Activated CD4-positive, alpha-beta T cell treated with anti-CD3 and anti-CD28 coated beads, Interleukin-2, amount 10 ng/mL, durations not matched to agents 24 days and 14 days (primary cell): ENCODE data around the gene TTC16. TPM values are rescaled to one million over a fixed set of nuclear protein-coding genes. Genes with fewer than 3 reads are reported as not detected.
A peak's percentile ranks its signal among the peaks of the same experiment; 100 is the strongest.
"Not testable (repeated sequence)": the region's sequence is repeated elsewhere in the genome, so short reads cannot be mapped to it uniquely, and the experiment has no call there.

Experiments used
- DNase-seq: peaks from one replicate; pipeline ENCODE4 v3.0.0; 2022
- H3K27ac Mint-ChIP-seq: one replicate; pipeline ENCODE4 v1.8.0; 2022; ENCODE audit warnings: mild to moderate bottlenecking, mixed read lengths
- H3K27me3 Mint-ChIP-seq: one replicate; pipeline ENCODE4 v1.8.0; 2022; ENCODE audit warnings: mixed read lengths
- H3K36me3 Mint-ChIP-seq: one replicate; pipeline ENCODE4 v1.8.0; 2022; ENCODE audit warnings: low read depth, mild to moderate bottlenecking, mixed read lengths
- H3K4me1 Mint-ChIP-seq: one replicate; pipeline ENCODE4 v1.8.0; 2021; ENCODE audit warnings: mixed read lengths
- H3K4me3 Mint-ChIP-seq: one replicate; pipeline ENCODE4 v1.8.0; 2022; ENCODE audit warnings: mild to moderate bottlenecking, moderate library complexity, mixed read lengths
- H3K9me3 Mint-ChIP-seq: one replicate; pipeline ENCODE4 v1.8.0; 2021; ENCODE audit warnings: mixed read lengths
- intact Hi-C: fragments of 100-400 bp; cut with micrococcal nuclease; formaldehyde crosslinking; loops from one replicate; pipeline ENCODE4 v1.15.1; 2023
- total RNA-seq: library from RNA; stranded (reverse); gene quantifications from 2 replicates; pipeline ENCODE4 v1.2.3, GENCODE V29; 2022

TTC16 gene
- total RNA-seq, 1 donor from 2014 or later, result not detected

GRCh38 chr9:127751269-127752054 lies 35.6 kb downstream of the TTC16 start:
- peaks cover 42% of the 10 kb centered on the region for H3K36me3 Mint-ChIP-seq
- DNase-seq, result no peak

GRCh38 chr9:127753148-127753547 lies 37.3 kb downstream of the TTC16 start:
- intact Hi-C loops, result no loop called here
- Mint-ChIP-seq H3K27me3 (no peaks in the 10 kb centered on the region), H3K27ac (no peak overlapping the region), H3K4me3 (no peak overlapping the region), H3K36me3 (peaks cover 29% of the 10 kb centered on the region), H3K9me3 (no peaks in the 10 kb centered on the region), H3K4me1 (peaks cover 2% of the 10 kb centered on the region)
- DNase-seq, result no peak

More at GRCh38 chr9:127751269-127752054, 35.6 kb downstream of the TTC16 start:
- Mint-ChIP-seq H3K4me1 (peaks cover 6% of the 10 kb centered on the region), H3K9me3 (no peaks in the 10 kb centered on the region), H3K4me3 (no peak overlapping the region), H3K27me3 (no peaks in the 10 kb centered on the region), H3K27ac (no peak overlapping the region)
- intact Hi-C loops, result no loop called here

- Mint-ChIP-seq H3K36me3 (peaks cover 29% of the 10 kb centered on the region), H3K27me3 (no peaks in the 10 kb centered on the region), H3K27ac (no peak overlapping the region), H3K4me1 (peaks cover 4% of the 10 kb centered on the region), H3K4me3 (no peak overlapping the region), H3K9me3 (no peaks in the 10 kb centered on the region)
- intact Hi-C loops, result no loop called here
- no peak for DNase-seq
Observed at GRCh38 chr9:127753622-127754021, 37.7 kb downstream of the TTC16 start.

- H3K27ac Mint-ChIP-seq, result no peak overlapping the region
- intact Hi-C loops, result no loop called here
- DNase-seq, result no peak
- H3K4me1 Mint-ChIP-seq, result peaks cover 7% of the 10 kb centered on the region
- H3K9me3 Mint-ChIP-seq, result no peaks in the 10 kb centered on the region
- H3K36me3 Mint-ChIP-seq, result peaks cover 29% of the 10 kb centered on the region
- no peaks in the 10 kb centered on the region for H3K27me3 Mint-ChIP-seq
- no peak overlapping the region for H3K4me3 Mint-ChIP-seq
Observed at GRCh38 chr9:127754099-127755060, 38.5 kb downstream of the TTC16 start.

GRCh38 chr9:127755061-127756060 lies 39.5 kb downstream of the TTC16 start:
- peaks cover 26% of the 10 kb centered on the region for H3K36me3 Mint-ChIP-seq
- no peaks in the 10 kb centered on the region for H3K9me3 Mint-ChIP-seq
- intact Hi-C loops, result no loop called here
- H3K27ac Mint-ChIP-seq, result no peak overlapping the region
- peaks cover 7% of the 10 kb centered on the region for H3K4me1 Mint-ChIP-seq
- no peak overlapping the region for H3K4me3 Mint-ChIP-seq
- no peaks in the 10 kb centered on the region for H3K27me3 Mint-ChIP-seq
- DNase-seq, result no peak

- Mint-ChIP-seq H3K4me1 (peaks cover 7% of the 10 kb centered on the region), H3K4me3 (no peak overlapping the region)
- intact Hi-C loops, result no loop called here
Observed at GRCh38 chr9:127756233-127756632, 40.4 kb downstream of the TTC16 start.

GRCh38 chr9:127756776-127757175 lies 40.9 kb downstream of the TTC16 start:
- H3K4me3 Mint-ChIP-seq, DNase-seq, H3K9me3 Mint-ChIP-seq, intact Hi-C loops, H3K27me3 Mint-ChIP-seq, H3K27ac Mint-ChIP-seq, H3K4me1 Mint-ChIP-seq: not testable (repeated sequence)
- H3K36me3 Mint-ChIP-seq, result peaks cover 20% of the 10 kb centered on the region

More at GRCh38 chr9:127756233-127756632, 40.4 kb downstream of the TTC16 start:
- H3K27ac Mint-ChIP-seq, result no peak overlapping the region
- H3K36me3 Mint-ChIP-seq, result peaks cover 24% of the 10 kb centered on the region
- no peaks in the 10 kb centered on the region for H3K9me3 Mint-ChIP-seq
- H3K27me3 Mint-ChIP-seq, result no peaks in the 10 kb centered on the region
- DNase-seq, result no peak

- peak overlapping the region; percentile 71 for H3K27ac Mint-ChIP-seq
Observed at GRCh38 chr9:127758843-127759242, 43.0 kb downstream of the TTC16 start.

GRCh38 chr9:127761061-127761460 lies 45.2 kb downstream of the TTC16 start:
- Mint-ChIP-seq H3K4me1 (peaks cover 29% of the 10 kb centered on the region), H3K4me3 (no peak overlapping the region), H3K27me3 (no peaks in the 10 kb centered on the region), H3K27ac (no peak overlapping the region), H3K36me3 (peaks cover 40% of the 10 kb centered on the region), H3K9me3 (no peaks in the 10 kb centered on the region)
- intact Hi-C loops, result no loop called here
- DNase-seq, result no peak

More at GRCh38 chr9:127758843-127759242, 43.0 kb downstream of the TTC16 start:
- Mint-ChIP-seq H3K4me1 (peaks cover 15% of the 10 kb centered on the region), H3K27me3 (no peaks in the 10 kb centered on the region), H3K9me3 (no peaks in the 10 kb centered on the region), H3K4me3 (no peak overlapping the region), H3K36me3 (peaks cover 27% of the 10 kb centered on the region)
- intact Hi-C loops, result no loop called here
- DNase-seq, result no peak

- Mint-ChIP-seq H3K27ac (no peak overlapping the region), H3K36me3 (peaks cover 45% of the 10 kb centered on the region), H3K4me1 (peaks cover 33% of the 10 kb centered on the region), H3K4me3 (no peak overlapping the region), H3K27me3 (no peaks in the 10 kb centered on the region), H3K9me3 (no peaks in the 10 kb centered on the region)
- no peak for DNase-seq
- intact Hi-C loops, result no loop called here
Observed at GRCh38 chr9:127761491-127761956, 45.6 kb downstream of the TTC16 start.

GRCh38 chr9:127762111-127762676 lies 46.3 kb downstream of the TTC16 start:
- Mint-ChIP-seq H3K36me3 (peaks cover 50% of the 10 kb centered on the region), H3K4me3 (no peak overlapping the region), H3K27me3 (no peaks in the 10 kb centered on the region), H3K4me1 (peaks cover 38% of the 10 kb centered on the region), H3K27ac (no peak overlapping the region), H3K9me3 (no peaks in the 10 kb centered on the region)
- DNase-seq, result no peak
- intact Hi-C loops, result no loop called here

- H3K36me3 Mint-ChIP-seq, result peaks cover 52% of the 10 kb centered on the region
- H3K27ac Mint-ChIP-seq, result peak overlapping the region; percentile 70
- no peak overlapping the region for H3K4me3 Mint-ChIP-seq
- peaks cover 47% of the 10 kb centered on the region for H3K4me1 Mint-ChIP-seq
- intact Hi-C loops, result loop anchor here (2.0 kb wide), 1 partner anchor 15 kb away; the partner anchor contains the start of gene SH2D3C
- DNase-seq, result peak; percentile 76
- no peaks in the 10 kb centered on the region for H3K27me3 Mint-ChIP-seq
- H3K9me3 Mint-ChIP-seq, result no peaks in the 10 kb centered on the region
Observed at GRCh38 chr9:127763918-127764384, 48.1 kb downstream of the TTC16 start.
